C4-2B (cell line): ENCODE measurements around the gene OR6S1.
"Not testable (repeated sequence)": the region's sequence is repeated elsewhere in the genome, so short reads cannot be mapped to it uniquely, and the experiment has no call there.

Experiments
- CTCF ChIP-seq: fragments of 450-650 bp; conservative IDR thresholded peaks from 2 replicates; pipeline ENCODE4 v1.5.1; 2017; ENCODE audit warnings: mild to moderate bottlenecking
- ZFX ChIP-seq: fragments of 450-650 bp; IDR thresholded peaks from 2 replicates; pipeline ENCODE4 v1.6.1; 2017

GRCh38 chr14:20666400-20666961 is 25.0 kb upstream of the OR6S1 start:
- not testable (repeated sequence) for TF ChIP-seq CTCF, ZFX
